ENCODE results near the gene TTC5.
"Not testable (repeated sequence)": the region's sequence is repeated elsewhere in the genome, so short reads cannot be mapped to it uniquely, and the experiment has no call there.

TTC5 gene

GRCh38 chr14:20305265-20306078 lies at the start of gene TTC5:
Gene TTC5 (minus strand): TSS chr14:20305951. CDS start chr14:20305937, 14 bp downstream.
- FAIRE-seq (peak; percentile 97), DNase-seq (ENCODE audit: extremely low spot score, insufficient read length, low read depth) (peak; percentile 73)

- no peak for FAIRE-seq
- DNase-seq (ENCODE audit: extremely low spot score, insufficient read length, low read depth): no peak
These were observed 45.1 kb upstream of the TTC5 start for GRCh38 chr14:20350860-20351259.

GRCh38 chr14:20350282-20350681 lies 44.5 kb upstream of the TTC5 start:
- no peak for FAIRE-seq
- DNase-seq (ENCODE audit: extremely low spot score, insufficient read length, low read depth): no peak

GRCh38 chr14:20347747-20348146 lies 42.0 kb upstream of the TTC5 start:
- DNase-seq (ENCODE audit: extremely low spot score, insufficient read length, low read depth) (no peak), FAIRE-seq (no peak)

GRCh38 chr14:20346713-20347112 lies 41.0 kb upstream of the TTC5 start:
- FAIRE-seq (no peak), DNase-seq (ENCODE audit: extremely low spot score, insufficient read length, low read depth) (no peak)

- FAIRE-seq (no peak), DNase-seq (ENCODE audit: extremely low spot score, insufficient read length, low read depth) (no peak)
These were observed 39.6 kb upstream of the TTC5 start for GRCh38 chr14:20345366-20345765.

- FAIRE-seq (no peak), DNase-seq (ENCODE audit: extremely low spot score, insufficient read length, low read depth) (no peak)
These were observed 38.1 kb upstream of the TTC5 start for GRCh38 chr14:20343862-20344220.

- FAIRE-seq: peak; percentile 99
These were observed 37.5 kb upstream of the TTC5 start, which contains the start of gene PARP2 for GRCh38 chr14:20343092-20343861. Gene PARP2 (plus strand): TSS chr14:20343635. CDS start chr14:20343642, 7 bp downstream.

GRCh38 chr14:20341646-20342045 lies 35.9 kb upstream of the TTC5 start:
- FAIRE-seq (no peak), DNase-seq (ENCODE audit: extremely low spot score, insufficient read length, low read depth) (no peak)

More at GRCh38 chr14:20343092-20343861, 37.5 kb upstream of the TTC5 start, which contains the start of gene PARP2:
- DNase-seq (ENCODE audit: extremely low spot score, insufficient read length, low read depth): peak; percentile 87

DNA sequence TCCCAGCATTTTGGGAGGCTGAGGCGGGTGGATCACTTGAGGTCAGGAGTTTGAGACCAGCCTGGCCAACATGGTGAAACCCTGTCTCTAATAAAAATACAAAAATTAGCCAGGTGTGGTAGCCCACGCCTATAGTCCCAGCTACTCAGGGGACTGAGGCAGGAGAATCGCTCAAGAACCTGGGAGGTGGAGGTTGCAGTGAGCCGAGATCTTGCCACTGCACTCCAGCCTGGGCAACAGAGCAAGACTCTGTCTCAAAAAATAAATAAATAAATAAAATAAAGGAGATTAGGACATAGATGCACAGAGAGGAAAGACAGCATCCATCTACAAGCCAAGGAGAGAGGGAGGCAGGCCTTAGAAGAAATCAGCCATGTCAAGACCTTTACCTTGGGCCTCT lies 35.3 kb upstream of the TTC5 start:
- DNase-seq (ENCODE audit: extremely low spot score, insufficient read length, low read depth); FAIRE-seq: not testable (repeated sequence)

GRCh38 chr14:20334017-20334416 lies 28.3 kb upstream of the TTC5 start:
- FAIRE-seq: no peak

DNA sequence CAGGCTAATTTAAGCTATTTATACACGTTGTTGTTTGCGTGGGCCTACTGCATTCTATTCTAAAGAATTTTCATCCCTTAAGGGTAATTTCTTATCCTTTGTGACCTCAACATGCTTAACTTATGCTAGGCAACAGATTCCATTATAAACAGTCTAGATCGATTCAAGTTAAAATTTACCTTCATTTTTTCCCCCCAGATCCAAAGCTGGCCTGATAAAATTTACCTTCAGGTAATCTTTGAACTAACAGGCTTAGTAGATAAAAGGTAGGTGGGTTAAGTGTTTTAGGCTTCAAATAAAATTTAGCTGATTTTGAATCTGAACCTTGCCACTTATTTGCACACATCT lies 27.7 kb upstream of the TTC5 start:
- no peak for DNase-seq (ENCODE audit: extremely low spot score, insufficient read length, low read depth)
- FAIRE-seq: peak; percentile 21

More at GRCh38 chr14:20334017-20334416, 28.3 kb upstream of the TTC5 start:
- DNase-seq (ENCODE audit: extremely low spot score, insufficient read length, low read depth): no peak

DNA sequence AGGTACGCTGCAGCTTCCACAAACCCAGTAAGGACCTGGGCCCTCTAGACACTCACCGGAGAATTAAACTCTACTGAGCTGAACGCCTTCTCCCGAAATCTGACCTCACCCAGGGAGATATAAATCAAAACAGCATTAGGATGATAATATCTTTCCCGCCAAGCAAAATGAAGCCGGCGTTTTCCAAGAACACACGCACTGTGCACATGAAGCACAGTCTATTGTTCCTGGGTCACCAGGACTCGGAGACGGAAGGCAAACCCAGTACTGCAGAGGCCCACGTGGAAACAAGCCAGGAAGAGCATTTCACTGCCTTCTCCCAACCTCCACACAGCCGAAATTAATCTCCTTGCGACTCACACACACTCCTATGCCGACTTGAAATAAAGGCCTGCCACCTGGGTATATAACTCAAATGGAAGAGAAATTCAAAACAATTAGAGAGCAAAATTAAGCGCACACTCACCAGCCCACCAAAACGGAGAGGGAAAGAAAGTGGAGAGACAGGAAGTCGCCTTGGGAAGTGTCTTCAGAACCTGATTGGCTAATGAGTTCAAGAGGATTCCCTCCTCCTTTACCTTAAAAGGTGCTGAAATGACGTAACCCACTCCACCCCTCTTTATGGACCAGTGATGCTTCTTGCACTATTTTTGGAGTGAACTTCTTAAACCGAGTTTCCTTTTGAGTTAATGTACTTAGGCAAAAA lies 27.2 kb upstream of the TTC5 start, which contains the start of gene CCNB1IP1:
Gene CCNB1IP1, minus strand, starts transcription at position 492 of the 706 bp plus-strand sequence. CDS start 16,756 bp downstream, outside the sequence.
- DNase-seq (ENCODE audit: extremely low spot score, insufficient read length, low read depth) (peak; percentile 75), FAIRE-seq (peak; percentile 99)

DNA sequence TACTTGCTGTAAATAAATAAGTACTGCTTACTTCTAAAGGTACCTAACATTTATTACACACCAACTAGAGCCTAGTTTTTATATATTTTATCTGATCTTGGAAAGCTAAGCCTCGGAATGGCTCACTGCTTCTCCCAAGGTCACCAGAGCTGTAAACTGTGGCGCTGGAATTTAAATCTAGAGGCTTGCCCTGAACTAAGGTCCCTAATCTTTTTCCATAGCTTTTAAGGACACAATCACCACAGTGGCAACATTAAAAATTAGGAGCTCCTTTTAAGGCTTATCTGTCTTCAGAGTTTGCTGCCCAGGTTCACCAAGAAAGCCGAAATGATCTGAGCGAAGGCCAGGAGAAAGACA lies 26.7 kb upstream of the TTC5 start:
- DNase-seq (ENCODE audit: extremely low spot score, insufficient read length, low read depth) (no peak), FAIRE-seq (no peak)

GRCh38 chr14:20331053-20331613 lies 25.4 kb upstream of the TTC5 start:
- FAIRE-seq: no peak
- DNase-seq (ENCODE audit: extremely low spot score, insufficient read length, low read depth): no peak

- DNase-seq (ENCODE audit: extremely low spot score, insufficient read length, low read depth) (no peak), FAIRE-seq (no peak)
These were observed 23.6 kb upstream of the TTC5 start for GRCh38 chr14:20329355-20329754.

DNA sequence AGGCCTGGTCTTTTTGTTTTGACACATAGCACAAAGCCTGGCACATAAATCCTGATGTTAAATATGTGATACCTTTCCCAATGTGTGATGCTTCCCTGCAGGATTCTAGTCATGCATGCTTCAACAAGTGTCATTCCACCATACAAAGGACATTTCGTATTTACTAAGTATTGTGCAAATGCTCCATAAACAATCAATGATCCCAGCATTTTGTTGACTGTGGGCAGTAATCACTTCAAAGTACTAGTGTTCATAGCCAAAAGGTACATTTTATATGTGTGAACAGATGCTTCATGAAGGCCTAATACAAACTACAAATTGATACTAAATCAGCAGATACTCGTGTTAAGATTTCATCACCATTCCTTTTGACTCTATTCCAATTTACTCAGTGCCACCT lies 23.0 kb upstream of the TTC5 start:
- no peak for DNase-seq (ENCODE audit: extremely low spot score, insufficient read length, low read depth)
- FAIRE-seq: no peak

DNA sequence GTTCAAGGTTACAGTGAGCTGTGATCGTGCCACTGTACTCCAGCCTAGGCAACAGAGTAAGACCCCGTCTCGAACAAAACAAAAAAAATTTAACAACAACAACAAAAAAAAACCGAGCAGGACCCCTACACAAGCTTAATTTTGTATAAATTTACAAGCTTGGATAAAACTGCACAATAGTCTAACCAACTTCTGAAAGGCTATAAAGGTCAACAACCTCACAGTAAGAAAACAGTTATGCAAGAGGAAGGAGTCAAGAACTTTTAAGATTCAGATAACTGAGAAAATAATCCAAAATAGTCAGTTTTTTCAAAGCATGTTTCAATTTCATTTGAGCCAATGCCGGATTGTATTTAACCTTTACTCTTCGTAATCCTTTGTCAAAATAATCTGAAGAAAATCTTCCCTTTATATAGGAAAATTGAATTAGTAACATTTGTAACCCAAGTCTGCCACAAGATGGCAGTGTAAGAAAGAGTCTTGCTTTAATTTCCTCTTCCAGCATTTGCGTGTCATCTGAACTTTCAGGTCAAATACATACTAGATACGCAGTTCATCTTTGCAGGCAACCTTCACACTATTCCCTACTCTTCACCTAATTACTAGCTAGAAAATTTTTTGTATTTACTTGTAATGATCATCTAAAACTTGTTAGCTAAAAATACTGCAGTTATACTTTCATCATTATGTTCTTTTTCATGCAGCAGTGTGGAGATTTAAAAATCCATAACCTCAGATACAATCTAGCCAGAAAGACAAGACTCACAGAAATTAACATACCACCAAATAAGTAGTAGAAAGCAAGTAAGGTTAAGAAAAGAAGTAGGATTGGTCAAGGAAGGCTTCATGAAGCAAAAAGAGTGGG lies 21.5 kb upstream of the TTC5 start:
- FAIRE-seq (peak; percentile 87), DNase-seq (ENCODE audit: extremely low spot score, insufficient read length, low read depth) (no peak)

GRCh38 chr14:20317720-20318119 lies 12.0 kb upstream of the TTC5 start:
- DNase-seq (ENCODE audit: extremely low spot score, insufficient read length, low read depth): no peak
- no peak for FAIRE-seq

Data from GM18507 (cell line).